ENCODE results near the gene CD151.

CD151 gene

GRCh38 chr11:843818-844692 lies 11.3 kb downstream of the CD151 start:
- ATAC-seq, result no peak

GRCh38 chr11:844693-845644 lies 12.2 kb downstream of the CD151 start:
- no peak for ATAC-seq

- no peak for ATAC-seq
Observed at GRCh38 chr11:845872-846495, 13.2 kb downstream of the CD151 start.

GRCh38 chr11:846496-847098 lies 13.8 kb downstream of the CD151 start:
- no peak for ATAC-seq

GRCh38 chr11:847876-848275 lies 15.1 kb downstream of the CD151 start:
- no peak for ATAC-seq

GRCh38 chr11:848380-848931 lies 15.7 kb downstream of the CD151 start:
- ATAC-seq, result peak; percentile 63 to 65

- peak; percentile 23 to 30 for ATAC-seq
Observed at GRCh38 chr11:849104-849824, 16.5 kb downstream of the CD151 start.

- ATAC-seq, result peak in 1 of 2 donors; percentile 3
Observed at GRCh38 chr11:849951-850774, 17.4 kb downstream of the CD151 start.

- ATAC-seq, result no peak
Observed at GRCh38 chr11:850775-851763, 18.3 kb downstream of the CD151 start.

- ATAC-seq, result no peak
Observed at GRCh38 chr11:852762-853161, 20.0 kb downstream of the CD151 start.

GRCh38 chr11:853682-854448 lies 21.1 kb downstream of the CD151 start:
- ATAC-seq, result no peak

GRCh38 chr11:854601-855329 lies 22.0 kb downstream of the CD151 start:
- ATAC-seq, result no peak

- no peak for ATAC-seq
Observed at GRCh38 chr11:855330-855674, 22.6 kb downstream of the CD151 start.

GRCh38 chr11:855796-856195 lies 23.0 kb downstream of the CD151 start:
- no peak for ATAC-seq

GRCh38 chr11:856397-856796 lies 23.6 kb downstream of the CD151 start:
- ATAC-seq, result no peak

- no peak for ATAC-seq
Observed at GRCh38 chr11:858053-858761, 25.5 kb downstream of the CD151 start.

- ATAC-seq, result no peak
Observed at GRCh38 chr11:858762-859339, 26.1 kb downstream of the CD151 start.
